ENCODE data around the gene SPTBN1.

DNA sequence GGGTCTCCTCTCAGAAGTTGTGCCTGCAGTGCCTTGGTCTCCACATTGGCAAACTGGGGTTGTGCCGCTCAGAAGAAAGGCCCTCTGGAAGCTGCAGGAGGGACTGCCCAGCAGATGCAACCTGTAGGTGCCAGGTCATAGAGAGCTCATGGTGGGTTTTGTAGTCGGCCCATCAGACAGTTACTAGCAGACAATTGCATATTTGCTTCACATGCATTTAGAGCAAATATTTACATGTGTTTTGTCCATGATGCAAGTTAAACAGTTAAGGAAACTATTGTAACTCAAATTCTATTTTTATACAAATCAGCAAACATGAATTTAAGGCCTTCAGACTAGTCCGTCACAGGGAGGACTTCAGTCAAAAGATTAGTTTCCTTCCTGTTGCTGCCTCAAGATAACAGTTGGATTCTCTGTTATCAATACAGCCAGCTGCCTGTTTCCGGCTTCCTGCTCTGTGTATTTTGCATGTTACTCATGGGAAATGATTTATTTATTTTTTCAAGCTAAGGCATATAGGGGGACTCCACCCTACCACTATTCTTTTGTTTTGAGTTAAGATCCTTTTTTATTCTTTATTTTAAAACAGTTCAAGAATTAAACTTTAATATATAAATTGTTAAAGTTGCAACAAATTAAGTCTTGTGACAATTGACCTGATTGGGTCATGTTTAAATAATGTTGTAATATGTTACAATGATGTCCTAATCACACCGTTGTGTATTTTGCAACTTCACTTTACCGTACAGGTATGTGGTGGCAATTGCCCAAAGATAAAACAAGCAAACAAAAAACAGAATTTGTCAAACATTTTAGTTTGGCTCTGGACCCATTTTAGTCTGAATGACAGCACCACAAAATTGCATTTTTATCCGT, 133.5 kb downstream of the SPTBN1 start:
- TF ChIP-seq, protein P1, sequence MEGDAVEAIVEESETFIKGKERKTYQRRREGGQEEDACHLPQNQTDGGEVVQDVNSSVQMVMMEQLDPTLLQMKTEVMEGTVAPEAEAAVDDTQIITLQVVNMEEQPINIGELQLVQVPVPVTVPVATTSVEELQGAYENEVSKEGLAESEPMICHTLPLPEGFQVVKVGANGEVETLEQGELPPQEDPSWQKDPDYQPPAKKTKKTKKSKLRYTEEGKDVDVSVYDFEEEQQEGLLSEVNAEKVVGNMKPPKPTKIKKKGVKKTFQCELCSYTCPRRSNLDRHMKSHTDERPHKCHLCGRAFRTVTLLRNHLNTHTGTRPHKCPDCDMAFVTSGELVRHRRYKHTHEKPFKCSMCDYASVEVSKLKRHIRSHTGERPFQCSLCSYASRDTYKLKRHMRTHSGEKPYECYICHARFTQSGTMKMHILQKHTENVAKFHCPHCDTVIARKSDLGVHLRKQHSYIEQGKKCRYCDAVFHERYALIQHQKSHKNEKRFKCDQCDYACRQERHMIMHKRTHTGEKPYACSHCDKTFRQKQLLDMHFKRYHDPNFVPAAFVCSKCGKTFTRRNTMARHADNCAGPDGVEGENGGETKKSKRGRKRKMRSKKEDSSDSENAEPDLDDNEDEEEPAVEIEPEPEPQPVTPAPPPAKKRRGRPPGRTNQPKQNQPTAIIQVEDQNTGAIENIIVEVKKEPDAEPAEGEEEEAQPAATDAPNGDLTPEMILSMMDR (conservative IDR thresholded peaks at IDR 0.05; ENCODE audit: low read depth, low read length): no peak
- no peak for TF ChIP-seq EZH2 (IDR thresholded peaks at IDR 0.05; ENCODE audit: low read length, unreplicated experiment)

Data from PC-3 (cell line).